GM12878 (cell line): ENCODE results near the gene GSTM5.

Experiments
- BRCA1 ChIP-seq: IDR thresholded peaks from 2 replicates; pipeline ENCODE4 v1.6.1; 2011; ENCODE audit warnings: low read depth, low read length, improper control_type of control experiment
- CHD4 ChIP-seq: fragments of 200-600 bp; sonication (generic); IDR thresholded peaks from 2 replicates; pipeline ENCODE4 v1.6.1; 2016; ENCODE audit warnings: mild to moderate bottlenecking
- HDAC2 ChIP-seq: fragments of 200-600 bp; sonication (generic); IDR thresholded peaks from 2 replicates; pipeline ENCODE4 v1.6.1; 2017
- HDAC6 ChIP-seq: fragments of 200-600 bp; sonication (generic); IDR thresholded peaks from one replicate; pipeline ENCODE4 v1.8.0; 2017; ENCODE audit warnings: antibody characterized with exemption; ENCODE audit not compliant: unreplicated experiment
- PAX5 ChIP-seq: IDR thresholded peaks from 2 replicates; pipeline ENCODE4 v1.6.1; 2011; ENCODE audit warnings: low read depth, low read length, borderline replicate concordance
- POLR2A ChIP-seq: IDR thresholded peaks from 2 replicates; pipeline ENCODE4 v1.6.1; 2011; ENCODE audit warnings: low read depth, mild to moderate bottlenecking, low read length
- POLR2AphosphoS5 ChIP-seq: IDR thresholded peaks from 2 replicates; pipeline ENCODE4 v1.6.1; 2011; ENCODE audit warnings: mild to moderate bottlenecking, low read length, inconsistent platforms
- RAD21 ChIP-seq: IDR thresholded peaks from 2 replicates; pipeline ENCODE4 v1.6.1; 2011; ENCODE audit warnings: mild to moderate bottlenecking, low read depth, low read length, moderate library complexity; ENCODE audit not compliant: insufficient read depth
- RB1 ChIP-seq: fragments of 450-650 bp; formaldehyde crosslinking; IDR thresholded peaks from 2 replicates; pipeline ENCODE4 v1.6.1; 2017; ENCODE audit warnings: mild to moderate bottlenecking, borderline replicate concordance
- RCOR1 ChIP-seq: conservative IDR thresholded peaks from 2 replicates; pipeline ENCODE4 v1.6.1; 2012; ENCODE audit warnings: low read depth, low read length, improper control_type of control experiment
- SRF ChIP-seq, 2 experiments: IDR thresholded peaks; 2 replicates each; pipeline ENCODE4 v1.6.1; 2011; ENCODE audit warnings: low read depth in 2 of 2, low read length in 2 of 2, mild to moderate bottlenecking in 1 of 2, moderate library complexity in 1 of 2

GRCh38 chr1:109667452-109668122, 44.5 kb upstream of the GSTM5 start, which contains the start of gene GSTM2:
- TF ChIP-seq BRCA1 (no peak), SRF (IDR thresholded peaks at IDR 0.05; ENCODE audit: low read depth in 2 of 2, low read length in 2 of 2) (no peak), RB1 (no peak), RAD21 (no peak), HDAC6 (no peak), POLR2AphosphoS5 (no peak), RCOR1 (no peak), PAX5 (no peak), POLR2A (0 out of 2 replicates have a peak, but pooled peaks have one; percentile 21), CHD4 (no peak), HDAC2 (no peak)
